Hepatocyte (in vitro differentiated cells): ENCODE measurements around the gene TMEM17.

Experiments used
- CTCF ChIP-seq: fragments of 200-600 bp; sonication (generic); IDR thresholded peaks from 2 replicates; pipeline ENCODE4 v1.5.1; 2016; ENCODE audit warnings: antibody characterized with exemption, mild to moderate bottlenecking; ENCODE audit not compliant: poor library complexity
- EZH2 ChIP-seq: fragments of 200-600 bp; sonication (generic); IDR thresholded peaks from 2 replicates; pipeline ENCODE4 v1.6.1; 2016; ENCODE audit warnings: antibody characterized with exemption, mild to moderate bottlenecking, borderline replicate concordance
- EZH2phosphoT487 ChIP-seq: fragments of 200-600 bp; sonication (generic); IDR thresholded peaks from one replicate; pipeline ENCODE4 v1.6.1; 2018; ENCODE audit warnings: antibody characterized with exemption, mild to moderate bottlenecking, low read depth, moderate library complexity; ENCODE audit not compliant: unreplicated experiment, severe bottlenecking

DNA sequence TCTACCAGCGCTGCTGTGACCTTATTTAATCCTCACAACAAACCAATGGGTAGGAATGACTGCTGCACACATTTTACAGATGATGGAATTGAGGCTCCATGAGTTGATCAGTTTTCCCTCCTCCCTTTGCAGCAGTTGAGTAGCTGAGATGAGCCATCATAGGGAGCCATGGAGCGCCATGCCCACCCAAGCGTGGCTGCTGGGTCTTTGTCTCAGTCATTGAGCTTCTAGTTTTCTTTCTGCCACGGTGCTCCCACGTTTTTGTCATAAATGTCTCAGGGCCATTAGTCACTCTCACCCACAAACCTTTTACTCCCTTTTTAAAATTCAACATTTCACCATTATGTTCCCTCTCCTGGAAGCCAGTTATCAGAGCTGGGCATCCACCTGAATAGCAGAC lies 45.8 kb downstream of the TMEM17 start:
- no peak for TF ChIP-seq CTCF
- no peak for TF ChIP-seq EZH2
- TF ChIP-seq EZH2phosphoT487, result no peak
